Measurements from ENCODE around the gene TRIM39.

- TF ChIP-seq CTCF (IDR thresholded peaks at IDR 0.05 in 4 of 5, conservative IDR thresholded peaks at IDR 0.05 in 1 of 5) (no peak), POLR2A (IDR thresholded peaks at IDR 0.05) (no peak)
Measured at GRCh38 chr6:30325873-30326525, 728 bp upstream of the TRIM39 start.
